Breast epithelium (tissue), 3 donors: ENCODE measurements around the gene RPL11.

Experiments used
- POLR2A ChIP-seq: fragments of 450-650 bp; IDR thresholded peaks from one replicate; pipeline ENCODE4 v1.6.1; 2016; ENCODE audit warnings: antibody characterized with exemption, mild to moderate bottlenecking, moderate library complexity
- POLR2AphosphoS5 ChIP-seq, 3 donors: sonication (generic); formaldehyde crosslinking; IDR thresholded peaks; one replicate each; pipeline ENCODE4 v1.6.1; 2017; ENCODE audit warnings: antibody characterized with exemption in 3 of 3
- TF ChIP-seq, protein P1 (sequence below), 3 donors: fragments of 450-650 bp; IDR thresholded peaks; one replicate each; pipeline ENCODE4 v1.5.1; 2016 to 2017; ENCODE audit warnings: antibody characterized with exemption in 3 of 3, mild to moderate bottlenecking in 3 of 3, moderate library complexity in 3 of 3

DNA sequence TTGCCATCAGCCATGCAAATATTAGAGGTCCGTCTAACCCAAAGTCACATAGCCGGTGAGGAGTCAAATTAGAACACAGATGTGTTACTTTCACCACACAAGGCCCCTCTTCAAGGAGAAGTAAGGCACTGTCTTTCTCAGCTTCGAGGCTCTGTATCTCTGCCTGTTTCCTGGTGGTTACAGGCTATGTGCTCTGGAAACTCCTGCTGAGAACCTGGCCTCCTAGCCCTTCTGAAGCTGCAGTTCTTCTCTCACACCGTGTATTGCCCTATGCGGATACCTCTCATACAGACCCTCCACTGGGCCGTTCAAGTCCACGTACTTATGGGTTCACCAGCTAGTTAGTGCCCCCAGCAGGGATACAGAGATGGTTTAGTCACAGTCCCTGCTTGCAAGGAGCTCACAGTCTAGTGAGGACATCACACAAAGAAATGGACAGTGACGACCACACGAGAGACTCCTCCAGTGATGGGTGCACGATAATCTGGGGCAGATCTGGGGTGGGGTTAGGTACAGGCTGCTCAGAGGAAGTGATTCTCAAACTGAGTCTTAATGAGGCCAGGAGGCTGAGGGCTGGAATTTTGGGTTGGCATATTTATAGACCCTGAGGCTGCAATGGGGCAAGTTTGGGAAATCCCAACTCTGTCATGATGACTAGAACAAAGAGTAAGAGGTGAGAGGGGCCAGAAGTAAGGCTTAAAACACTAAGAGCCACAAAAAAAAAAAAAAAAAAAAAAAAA is 28.8 kb downstream of the RPL11 start:
- TF ChIP-seq, protein P1, sequence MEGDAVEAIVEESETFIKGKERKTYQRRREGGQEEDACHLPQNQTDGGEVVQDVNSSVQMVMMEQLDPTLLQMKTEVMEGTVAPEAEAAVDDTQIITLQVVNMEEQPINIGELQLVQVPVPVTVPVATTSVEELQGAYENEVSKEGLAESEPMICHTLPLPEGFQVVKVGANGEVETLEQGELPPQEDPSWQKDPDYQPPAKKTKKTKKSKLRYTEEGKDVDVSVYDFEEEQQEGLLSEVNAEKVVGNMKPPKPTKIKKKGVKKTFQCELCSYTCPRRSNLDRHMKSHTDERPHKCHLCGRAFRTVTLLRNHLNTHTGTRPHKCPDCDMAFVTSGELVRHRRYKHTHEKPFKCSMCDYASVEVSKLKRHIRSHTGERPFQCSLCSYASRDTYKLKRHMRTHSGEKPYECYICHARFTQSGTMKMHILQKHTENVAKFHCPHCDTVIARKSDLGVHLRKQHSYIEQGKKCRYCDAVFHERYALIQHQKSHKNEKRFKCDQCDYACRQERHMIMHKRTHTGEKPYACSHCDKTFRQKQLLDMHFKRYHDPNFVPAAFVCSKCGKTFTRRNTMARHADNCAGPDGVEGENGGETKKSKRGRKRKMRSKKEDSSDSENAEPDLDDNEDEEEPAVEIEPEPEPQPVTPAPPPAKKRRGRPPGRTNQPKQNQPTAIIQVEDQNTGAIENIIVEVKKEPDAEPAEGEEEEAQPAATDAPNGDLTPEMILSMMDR (IDR thresholded peaks at IDR 0.05): no peak
- no peak for TF ChIP-seq POLR2A
- no peak for TF ChIP-seq POLR2AphosphoS5 (IDR thresholded peaks at IDR 0.05)
